DND-41 (cell line): ENCODE data around the gene SHCBP1.

Experiments
- ATAC-seq: fragments of 200-7000 bp; cut with Tn5 transposase; 3 replicates; pipeline ENCODE4 v1.9.1; 2021; ENCODE audit warnings: low read depth; ENCODE audit not compliant: insufficient read depth
- DNase-seq: peaks from one replicate; pipeline ENCODE4 v3.0.0-alpha.2; 2020
- H2AFZ ChIP-seq: 2 replicates; pipeline ENCODE4 v1.6.0; 2012; ENCODE audit warnings: low read depth, low read length
- H3K27ac ChIP-seq: 2 replicates; pipeline ENCODE4 v1.5.1; 2012; ENCODE audit warnings: low read length, inconsistent platforms
- H3K27me3 ChIP-seq: fragments of 200-600 bp; sonication (generic); 2 replicates; pipeline ENCODE4 v1.6.0; 2012; ENCODE audit warnings: low read length, mild to moderate bottlenecking, inconsistent platforms; ENCODE audit not compliant: insufficient read depth, poor library complexity
- H3K36me3 ChIP-seq: 2 replicates; pipeline ENCODE4 v1.5.1; 2012; ENCODE audit warnings: low read length, inconsistent platforms; ENCODE audit not compliant: insufficient read depth
- H3K4me1 ChIP-seq: 2 replicates; pipeline ENCODE4 v1.5.1; 2012; ENCODE audit warnings: mild to moderate bottlenecking, low read length; ENCODE audit not compliant: insufficient read depth
- H3K4me2 ChIP-seq: 2 replicates; pipeline ENCODE4 v1.6.0; 2012; ENCODE audit warnings: mild to moderate bottlenecking, moderate library complexity, low read length, inconsistent platforms; ENCODE audit not compliant: insufficient read depth
- H3K4me3 ChIP-seq, 2 experiments: fragments of 200-600 bp in 1 of 2; shearing (Covaris generic) in 1 of 2; 2 replicates each; pipeline ENCODE4 v1.5.1; 2012 to 2016; ENCODE audit warnings: inconsistent platforms in 2 of 2, low read length in 2 of 2, mild to moderate bottlenecking in 2 of 2, low read depth in 1 of 2, moderate library complexity in 1 of 2
- H3K79me2 ChIP-seq: 2 replicates; pipeline ENCODE4 v1.6.0; 2012; ENCODE audit warnings: low read length, inconsistent platforms; ENCODE audit not compliant: insufficient read depth
- H3K9ac ChIP-seq: 2 replicates; pipeline ENCODE4 v1.6.0; 2012; ENCODE audit warnings: low read depth, mild to moderate bottlenecking, inconsistent platforms, low read length, moderate library complexity
- H3K9me3 ChIP-seq: 2 replicates; pipeline ENCODE4 v1.5.1; 2012; ENCODE audit warnings: low read length, moderate library complexity, mild to moderate bottlenecking, inconsistent platforms; ENCODE audit not compliant: insufficient read depth, severe bottlenecking
- H4K20me1 ChIP-seq: 2 replicates; pipeline ENCODE4 v1.6.0; 2012; ENCODE audit warnings: low read length; ENCODE audit not compliant: insufficient read depth
- CTCF ChIP-seq: IDR thresholded peaks from 2 replicates; pipeline ENCODE4 v1.5.1; 2012; ENCODE audit warnings: borderline replicate concordance, low read length, moderate library complexity, mild to moderate bottlenecking; ENCODE audit not compliant: poor library complexity, severe bottlenecking; ENCODE audit errors: extremely low read depth
- EZH2 ChIP-seq: IDR thresholded peaks from 3 replicates; pipeline ENCODE4 v1.6.1; 2012; ENCODE audit warnings: borderline replicate concordance, low read depth, mild to moderate bottlenecking, moderate library complexity, low read length, inconsistent platforms; ENCODE audit not compliant: severe bottlenecking

Gene SHCBP1

GRCh38 chr16:46651305-46651704 is 30.1 kb upstream of the SHCBP1 start:
- no peaks in the 10 kb centered on the region for H4K20me1 ChIP-seq
- no peaks in the 10 kb centered on the region for H3K36me3 ChIP-seq
- no peaks in the 10 kb centered on the region for H3K79me2 ChIP-seq
- no peaks in the 10 kb centered on the region for H3K4me1 ChIP-seq
- TF ChIP-seq EZH2 (no peak), CTCF (no peak)
- H3K9me3 ChIP-seq = no peaks in the 10 kb centered on the region
- H3K27me3 ChIP-seq = no peaks in the 10 kb centered on the region
- H2AFZ ChIP-seq = no peak overlapping the region
- ATAC-seq (no peak), DNase-seq (no peak)
- no peak overlapping the region for H3K9ac ChIP-seq
- no peak overlapping the region for H3K4me3 ChIP-seq
- no peak overlapping the region for H3K27ac ChIP-seq
- H3K4me2 ChIP-seq = no peak overlapping the region

DNA sequence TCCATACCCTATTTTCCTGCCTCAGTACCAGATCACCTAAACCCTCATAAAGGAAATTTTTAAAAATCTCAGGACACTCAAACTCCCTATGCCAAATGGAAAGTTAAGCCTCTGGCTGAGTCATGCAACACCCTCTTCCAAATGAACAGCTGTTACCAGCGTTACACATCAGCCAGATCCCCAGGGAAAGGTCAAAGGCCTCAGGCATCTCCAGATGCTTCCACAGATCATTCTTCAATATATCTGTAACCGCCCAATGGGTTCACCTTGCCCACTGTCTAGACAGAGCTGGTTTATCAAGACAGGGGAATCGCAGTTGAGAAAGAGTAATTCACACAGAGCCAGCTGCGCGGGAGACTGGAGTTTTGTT is 29.1 kb upstream of the SHCBP1 start:
- Histone ChIP-seq H3K9ac (no peak overlapping the region), H3K27ac (no peak overlapping the region), H3K79me2 (no peaks in the 10 kb centered on the region), H2AFZ (no peak overlapping the region), H4K20me1 (no peaks in the 10 kb centered on the region), H3K27me3 (no peaks in the 10 kb centered on the region), H3K4me3 (no peak overlapping the region), H3K9me3 (no peaks in the 10 kb centered on the region), H3K4me1 (no peaks in the 10 kb centered on the region), H3K36me3 (no peaks in the 10 kb centered on the region), H3K4me2 (no peak overlapping the region)
- ATAC-seq = no peak
- DNase-seq = no peak
- TF ChIP-seq EZH2 = no peak
- no peak for TF ChIP-seq CTCF

GRCh38 chr16:46649588-46650253 is 28.5 kb upstream of the SHCBP1 start:
- no peak for DNase-seq
- no peak overlapping the region for H3K4me2 ChIP-seq
- no peaks in the 10 kb centered on the region for H3K4me1 ChIP-seq
- H3K27ac ChIP-seq = no peak overlapping the region
- no peak overlapping the region for H2AFZ ChIP-seq
- no peaks in the 10 kb centered on the region for H3K27me3 ChIP-seq
- no peaks in the 10 kb centered on the region for H4K20me1 ChIP-seq
- H3K9ac ChIP-seq = no peak overlapping the region
- H3K79me2 ChIP-seq = no peaks in the 10 kb centered on the region
- ATAC-seq = no peak
- no peaks in the 10 kb centered on the region for H3K9me3 ChIP-seq
- no peak for TF ChIP-seq EZH2
- TF ChIP-seq CTCF = no peak
- H3K4me3 ChIP-seq = no peak overlapping the region
- no peaks in the 10 kb centered on the region for H3K36me3 ChIP-seq

GRCh38 chr16:46648656-46649055 is 27.5 kb upstream of the SHCBP1 start:
- H3K4me3 ChIP-seq = no peak overlapping the region
- no peak for DNase-seq
- H3K27ac ChIP-seq = no peak overlapping the region
- no peaks in the 10 kb centered on the region for H3K27me3 ChIP-seq
- H3K36me3 ChIP-seq = no peaks in the 10 kb centered on the region
- TF ChIP-seq CTCF (no peak), EZH2 (no peak)
- H3K9me3 ChIP-seq = no peaks in the 10 kb centered on the region
- H3K4me1 ChIP-seq = no peaks in the 10 kb centered on the region
- no peak overlapping the region for H3K4me2 ChIP-seq
- ATAC-seq = no peak
- H3K79me2 ChIP-seq = no peaks in the 10 kb centered on the region
- H2AFZ ChIP-seq = no peak overlapping the region
- H3K9ac ChIP-seq = no peak overlapping the region
- H4K20me1 ChIP-seq = no peaks in the 10 kb centered on the region
